Neuron (in vitro differentiated cells): ENCODE data around the gene MYO18A.

ENCODE experiments used
- H2AFZ ChIP-seq: one replicate; pipeline ENCODE4 v1.6.1; 2013; ENCODE audit warnings: low read depth, mild to moderate bottlenecking, inconsistent platforms, low read length, moderate library complexity
- H3K27me3 ChIP-seq: one replicate; pipeline ENCODE4 v1.6.1; 2013; ENCODE audit warnings: low read length; ENCODE audit not compliant: insufficient read depth
- H3K36me3 ChIP-seq: one replicate; pipeline ENCODE4 v1.6.1; 2013; ENCODE audit warnings: low read length; ENCODE audit not compliant: insufficient read depth
- H3K4me1 ChIP-seq: one replicate; pipeline ENCODE4 v1.6.1; 2013; ENCODE audit warnings: low read length; ENCODE audit not compliant: insufficient read depth
- H3K4me3 ChIP-seq: 2 replicates; pipeline ENCODE4 v1.5.1; 2013; ENCODE audit warnings: mild to moderate bottlenecking, low read length, moderate library complexity
- H3K9me3 ChIP-seq: one replicate; pipeline ENCODE4 v1.6.1; 2013; ENCODE audit warnings: low read length

MYO18A gene

DNA sequence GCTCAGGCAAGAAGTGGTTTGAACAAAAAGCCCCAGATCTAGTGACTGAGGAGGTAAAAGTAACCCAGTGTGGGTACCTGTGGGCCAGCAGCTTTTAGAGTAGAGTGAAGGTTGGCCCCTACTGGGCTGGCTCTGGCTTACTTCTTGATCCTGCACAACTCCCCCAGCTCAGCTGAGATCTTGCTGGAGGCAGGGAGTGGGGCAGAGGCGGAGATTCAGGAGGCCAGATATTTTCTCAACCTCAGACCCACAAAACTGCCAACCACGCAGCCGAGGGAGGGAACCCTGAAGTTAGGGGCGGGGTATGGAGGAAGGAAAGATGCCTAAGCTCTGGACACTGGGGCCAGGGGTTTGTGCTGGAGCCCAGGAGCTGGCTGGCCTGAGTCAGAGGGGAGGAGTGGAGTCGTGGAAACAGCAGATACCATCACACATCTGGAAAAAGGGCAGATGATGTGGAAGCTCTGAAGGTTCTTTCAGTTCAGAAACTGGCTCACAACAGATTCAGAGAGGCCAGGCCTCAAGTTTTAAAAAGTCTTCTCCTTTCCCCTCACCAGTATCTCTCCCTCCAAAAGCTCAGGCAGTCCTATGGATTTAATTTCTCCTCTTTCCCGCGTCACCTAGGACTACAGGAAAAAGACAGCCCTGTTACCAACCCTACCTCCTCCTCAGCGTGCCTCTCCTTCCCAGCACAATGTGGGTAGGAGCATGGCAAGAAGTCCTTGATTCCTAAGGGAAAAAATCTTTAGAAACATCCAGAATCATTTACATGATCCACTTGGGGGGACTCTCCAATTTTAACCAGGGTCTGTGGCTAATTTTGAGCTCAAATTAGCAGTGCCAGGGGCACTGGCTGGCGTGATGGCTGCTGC, 48.1 kb downstream of the MYO18A start:
- no peaks in the 10 kb centered on the region for H3K27me3 ChIP-seq
- H3K4me1 ChIP-seq, result peaks cover 6% of the 10 kb centered on the region
- no peaks in the 10 kb centered on the region for H3K36me3 ChIP-seq
- H3K4me3 ChIP-seq, result no peak overlapping the region
- no peaks in the 10 kb centered on the region for H3K9me3 ChIP-seq
- no peak overlapping the region for H2AFZ ChIP-seq

DNA sequence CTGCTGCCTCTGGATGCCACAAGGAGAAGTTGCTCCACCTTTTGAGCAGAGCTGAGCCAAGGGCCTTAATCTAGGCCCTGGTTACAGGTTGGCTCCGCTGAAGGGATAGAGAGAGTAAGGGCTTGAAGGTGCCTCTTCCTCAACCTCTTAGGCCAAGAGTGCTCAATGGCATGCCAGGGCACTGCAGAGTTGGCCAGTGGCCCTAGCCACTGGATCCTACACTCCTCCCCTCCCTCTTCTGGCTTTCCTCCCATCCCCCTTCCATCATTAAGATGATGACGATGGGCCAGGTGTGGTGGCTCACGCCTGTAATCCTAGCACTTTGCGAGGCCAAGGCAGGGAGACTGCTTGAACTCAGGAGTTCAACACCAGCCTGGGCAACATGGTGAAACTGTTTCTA, 50.5 kb downstream of the MYO18A start:
- Histone ChIP-seq H3K27me3 (no peaks in the 10 kb centered on the region), H2AFZ (no peak overlapping the region), H3K4me1 (peaks cover 6% of the 10 kb centered on the region), H3K36me3 (no peaks in the 10 kb centered on the region), H3K4me3 (no peak overlapping the region), H3K9me3 (no peaks in the 10 kb centered on the region)

DNA sequence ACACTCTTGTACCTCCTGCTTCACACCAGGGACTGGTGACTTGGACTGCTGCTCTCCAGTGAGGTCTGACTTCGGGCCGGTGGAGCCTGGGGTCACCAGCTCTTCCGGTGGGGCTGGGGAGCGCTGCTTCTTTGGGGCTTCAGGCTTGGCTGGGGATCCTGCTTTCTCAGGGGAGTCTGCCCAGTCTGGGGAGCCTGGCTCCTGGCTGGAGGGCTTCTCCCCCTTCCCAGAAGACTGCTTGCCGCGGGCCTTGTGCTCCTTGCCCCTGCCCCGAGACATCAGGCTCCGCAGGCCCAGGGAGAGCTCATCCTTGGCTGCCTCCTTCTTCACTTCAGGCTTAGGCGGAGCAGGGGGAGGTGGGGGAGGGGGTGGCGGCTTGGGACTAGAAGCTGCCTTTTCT, 52.4 kb downstream of the MYO18A start:
- H3K4me1 ChIP-seq, result no peaks in the 10 kb centered on the region
- no peaks in the 10 kb centered on the region for H3K27me3 ChIP-seq
- no peak overlapping the region for H2AFZ ChIP-seq
- no peaks in the 10 kb centered on the region for H3K36me3 ChIP-seq
- no peaks in the 10 kb centered on the region for H3K9me3 ChIP-seq
- no peak overlapping the region for H3K4me3 ChIP-seq

DNA sequence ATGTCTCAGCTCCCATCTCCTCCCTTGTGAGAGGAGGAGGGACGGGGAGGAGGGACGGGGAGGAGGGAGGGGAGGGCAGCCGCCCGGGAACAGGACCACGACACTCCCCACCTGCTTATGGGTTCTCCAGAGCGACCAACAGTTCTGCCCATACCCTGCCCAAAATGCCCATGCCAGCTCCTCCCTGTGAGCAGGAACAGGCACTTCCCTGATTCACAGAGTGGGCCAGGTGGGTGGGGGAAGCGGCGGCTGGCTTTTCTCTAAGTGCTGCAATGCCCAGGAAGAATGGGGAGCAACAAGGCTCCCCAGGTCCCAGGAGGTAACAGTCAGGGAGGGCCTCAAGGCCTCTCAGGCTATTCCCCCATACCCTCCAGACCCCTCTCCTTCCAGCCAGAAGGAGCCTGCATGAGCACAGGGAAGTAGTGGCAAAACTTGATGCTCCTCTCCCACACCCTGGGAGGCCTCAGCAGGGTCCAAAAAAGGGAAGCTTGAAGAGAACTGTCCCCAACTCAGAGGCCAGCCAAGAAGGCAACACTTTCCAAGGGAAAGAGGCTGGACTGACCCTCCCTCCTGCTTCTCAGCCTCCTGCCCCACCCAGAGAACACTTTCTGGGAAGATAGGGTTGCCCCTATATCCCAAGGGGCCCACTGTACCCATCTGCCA, 53.8 kb downstream of the MYO18A start:
- Histone ChIP-seq H3K4me1 (no peaks in the 10 kb centered on the region), H3K4me3 (no peak overlapping the region), H3K27me3 (no peaks in the 10 kb centered on the region), H2AFZ (no peak overlapping the region), H3K9me3 (no peaks in the 10 kb centered on the region), H3K36me3 (peaks cover 3% of the 10 kb centered on the region)

DNA sequence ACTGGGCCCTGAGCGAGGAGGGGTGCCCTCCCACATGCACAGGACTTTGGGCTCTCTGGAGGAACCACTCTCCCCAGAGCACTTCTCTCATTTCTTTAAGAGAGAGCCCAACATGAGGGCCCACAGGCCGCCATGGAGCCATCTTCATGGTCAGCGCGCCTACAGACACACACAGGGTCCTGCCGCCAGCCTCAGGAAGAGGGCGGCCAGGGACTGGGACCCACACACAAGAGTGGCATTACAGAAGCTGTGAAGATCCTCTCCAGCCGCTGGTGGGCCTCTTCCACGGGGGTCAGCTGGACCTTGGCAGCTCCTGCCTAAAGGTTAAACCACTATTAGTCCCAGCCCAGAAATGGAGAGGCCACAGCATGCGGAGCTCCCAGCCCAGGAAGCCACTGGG, 54.5 kb downstream of the MYO18A start:
- Histone ChIP-seq H3K27me3 (no peaks in the 10 kb centered on the region), H3K36me3 (peaks cover 11% of the 10 kb centered on the region), H3K4me3 (no peak overlapping the region), H3K4me1 (no peaks in the 10 kb centered on the region), H2AFZ (no peak overlapping the region), H3K9me3 (no peaks in the 10 kb centered on the region)

DNA sequence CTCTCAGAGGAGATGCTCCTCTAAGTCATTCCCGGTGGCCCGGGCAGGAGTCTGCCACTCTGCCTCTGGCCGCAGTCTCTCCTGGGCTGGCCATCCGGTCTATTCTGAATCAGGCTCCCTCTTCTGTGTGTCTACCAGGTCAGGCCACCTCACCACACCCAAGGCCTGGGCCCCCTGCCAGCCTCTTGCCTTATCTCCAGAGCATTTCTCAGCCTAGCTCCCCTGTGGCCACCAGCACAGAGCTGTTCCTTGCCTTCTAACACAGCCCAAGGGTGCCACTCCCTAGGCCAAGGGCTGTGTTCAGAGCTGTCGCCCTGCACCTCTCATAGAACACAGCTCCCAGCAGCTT, 55.3 kb downstream of the MYO18A start:
- Histone ChIP-seq H3K4me1 (no peaks in the 10 kb centered on the region), H2AFZ (no peak overlapping the region), H3K4me3 (no peak overlapping the region), H3K36me3 (peaks cover 17% of the 10 kb centered on the region), H3K9me3 (no peaks in the 10 kb centered on the region), H3K27me3 (no peaks in the 10 kb centered on the region)

DNA sequence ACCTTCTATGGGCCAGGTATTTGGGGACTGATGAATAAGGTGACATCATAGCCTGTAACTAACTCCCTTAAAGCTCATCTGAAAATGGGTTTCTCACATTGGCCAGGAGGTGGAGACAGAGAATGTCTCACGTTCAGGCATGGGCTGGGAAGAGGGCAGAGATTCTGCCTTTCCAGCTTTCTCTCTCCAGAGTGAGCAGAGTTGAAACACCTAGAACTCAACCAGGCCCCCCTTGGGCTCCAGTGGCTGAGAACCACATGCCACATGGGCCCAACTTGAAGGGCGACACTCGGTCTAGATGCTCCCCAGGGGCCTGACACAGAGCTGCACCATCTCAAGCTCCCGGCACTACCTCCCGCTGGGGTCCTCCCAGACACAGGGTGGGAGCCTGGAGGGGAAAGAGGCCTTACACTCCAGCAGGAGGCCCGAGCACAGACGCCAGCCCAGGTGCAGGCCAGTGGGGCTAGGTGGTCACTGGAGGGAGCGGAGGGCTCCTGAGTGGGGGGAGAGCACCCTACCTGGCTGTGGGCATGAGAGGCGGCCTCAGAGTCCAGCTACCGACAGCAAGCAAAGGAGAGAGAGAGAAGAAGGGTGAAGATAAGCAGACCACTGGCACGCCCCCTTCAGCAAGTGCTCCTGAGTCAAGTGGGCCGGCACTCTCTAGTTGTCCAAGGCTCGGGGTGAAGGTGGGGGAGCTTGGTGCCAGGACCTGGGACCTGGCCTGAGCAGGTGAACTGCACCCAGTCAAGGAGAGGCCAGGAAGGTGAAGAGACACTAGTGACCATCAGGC, 55.9 kb downstream of the MYO18A start:
- H3K36me3 ChIP-seq, result peaks cover 19% of the 10 kb centered on the region
- no peak overlapping the region for H3K4me3 ChIP-seq
- H2AFZ ChIP-seq, result no peak overlapping the region
- H3K9me3 ChIP-seq, result no peaks in the 10 kb centered on the region
- H3K27me3 ChIP-seq, result no peaks in the 10 kb centered on the region
- H3K4me1 ChIP-seq, result no peaks in the 10 kb centered on the region

DNA sequence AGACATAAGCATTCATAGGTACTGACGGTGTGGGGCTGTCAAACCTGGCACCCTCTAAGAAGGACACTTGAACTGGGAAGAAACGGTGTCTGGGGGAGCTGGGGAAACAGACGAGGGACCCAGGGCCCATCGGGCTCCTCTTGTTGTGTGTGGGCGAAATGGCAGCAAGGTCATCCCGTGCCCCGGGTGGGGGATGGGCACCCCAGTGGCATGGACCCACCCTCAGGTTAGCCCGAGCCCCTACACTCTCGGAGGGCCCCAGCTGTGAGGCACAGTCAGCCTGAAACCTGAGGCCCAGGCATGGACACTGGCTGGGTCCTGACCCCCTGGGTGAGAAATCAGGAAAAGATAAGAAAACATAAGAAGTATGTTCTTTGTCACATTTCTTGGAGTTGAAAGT, 57.1 kb downstream of the MYO18A start:
- Histone ChIP-seq H3K36me3 (peaks cover 19% of the 10 kb centered on the region), H3K4me1 (no peaks in the 10 kb centered on the region), H3K27me3 (no peaks in the 10 kb centered on the region), H2AFZ (no peak overlapping the region), H3K9me3 (no peaks in the 10 kb centered on the region), H3K4me3 (no peak overlapping the region)

DNA sequence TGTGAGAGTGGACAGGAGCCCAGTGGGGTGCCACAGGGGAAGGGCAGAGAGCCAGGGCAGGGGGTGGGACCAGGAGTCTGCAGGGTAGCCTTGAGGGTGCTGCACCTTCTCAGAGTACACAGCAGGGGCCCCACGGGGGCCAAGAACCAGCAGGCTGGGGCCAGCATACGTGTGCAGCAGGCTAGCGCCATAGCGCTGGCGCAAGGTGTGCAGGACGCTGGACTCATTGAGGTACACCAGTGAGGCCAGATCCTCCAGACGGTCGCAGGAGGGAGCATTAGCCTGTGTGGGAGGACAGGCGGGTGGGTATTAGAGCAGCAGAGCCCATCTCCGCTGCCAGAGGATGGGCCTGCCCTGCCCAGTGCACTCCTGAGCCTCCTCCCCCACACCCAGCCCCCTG, 58.8 kb downstream of the MYO18A start:
- H2AFZ ChIP-seq, result no peak overlapping the region
- H3K4me3 ChIP-seq, result no peak overlapping the region

DNA sequence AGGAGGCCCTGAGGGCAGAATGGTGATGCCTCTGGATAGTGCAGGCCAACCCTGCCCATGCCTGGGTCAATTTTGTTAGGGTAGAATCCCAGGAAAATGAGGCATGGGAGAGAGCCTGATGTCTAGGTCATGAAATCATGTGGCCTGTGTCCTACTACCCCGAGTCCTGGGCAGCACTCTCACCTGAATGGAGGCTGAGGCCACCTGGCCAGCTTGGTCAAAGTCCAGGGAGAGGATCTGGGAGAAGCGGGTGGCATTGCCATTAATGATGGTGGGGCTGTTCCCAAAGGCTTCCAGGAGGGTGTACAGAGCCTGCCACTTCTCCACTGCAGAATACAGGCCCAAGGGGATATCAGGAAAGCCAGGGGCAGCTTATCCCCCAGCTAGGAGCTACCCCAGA, 59.8 kb downstream of the MYO18A start:
- H2AFZ ChIP-seq, result no peak overlapping the region

More for the DNA sequence above, 58.8 kb downstream of the MYO18A start:
- H3K27me3 ChIP-seq, result no peaks in the 10 kb centered on the region
- no peaks in the 10 kb centered on the region for H3K9me3 ChIP-seq
- H3K36me3 ChIP-seq, result peaks cover 19% of the 10 kb centered on the region
- no peaks in the 10 kb centered on the region for H3K4me1 ChIP-seq

DNA sequence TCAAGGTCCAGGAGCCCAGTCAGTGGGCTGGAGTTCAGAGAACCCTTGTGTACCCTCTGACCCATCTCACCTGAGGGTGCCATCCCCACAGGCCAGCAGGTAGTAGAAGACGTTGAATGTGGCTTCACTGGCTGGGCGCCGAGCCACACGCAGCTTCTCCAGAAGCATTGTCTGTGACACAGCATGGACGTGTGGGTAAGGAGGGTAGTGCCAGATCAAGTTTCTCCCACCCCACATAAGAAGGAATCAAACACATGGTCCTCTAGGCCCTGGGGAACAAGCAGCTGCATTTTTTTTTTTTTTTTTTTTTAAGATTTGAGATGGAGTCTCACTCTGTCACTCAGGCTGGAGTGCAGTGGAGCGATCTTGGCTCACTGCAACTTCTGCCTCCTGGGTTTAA, 60.9 kb downstream of the MYO18A start:
- Histone ChIP-seq H2AFZ (no peak overlapping the region), H3K36me3 (peaks cover 19% of the 10 kb centered on the region), H3K9me3 (no peaks in the 10 kb centered on the region)

More for the DNA sequence above, 59.8 kb downstream of the MYO18A start:
- no peak overlapping the region for H3K4me3 ChIP-seq
- no peaks in the 10 kb centered on the region for H3K9me3 ChIP-seq
- no peaks in the 10 kb centered on the region for H3K4me1 ChIP-seq
- H3K36me3 ChIP-seq, result peaks cover 19% of the 10 kb centered on the region
- no peaks in the 10 kb centered on the region for H3K27me3 ChIP-seq

DNA sequence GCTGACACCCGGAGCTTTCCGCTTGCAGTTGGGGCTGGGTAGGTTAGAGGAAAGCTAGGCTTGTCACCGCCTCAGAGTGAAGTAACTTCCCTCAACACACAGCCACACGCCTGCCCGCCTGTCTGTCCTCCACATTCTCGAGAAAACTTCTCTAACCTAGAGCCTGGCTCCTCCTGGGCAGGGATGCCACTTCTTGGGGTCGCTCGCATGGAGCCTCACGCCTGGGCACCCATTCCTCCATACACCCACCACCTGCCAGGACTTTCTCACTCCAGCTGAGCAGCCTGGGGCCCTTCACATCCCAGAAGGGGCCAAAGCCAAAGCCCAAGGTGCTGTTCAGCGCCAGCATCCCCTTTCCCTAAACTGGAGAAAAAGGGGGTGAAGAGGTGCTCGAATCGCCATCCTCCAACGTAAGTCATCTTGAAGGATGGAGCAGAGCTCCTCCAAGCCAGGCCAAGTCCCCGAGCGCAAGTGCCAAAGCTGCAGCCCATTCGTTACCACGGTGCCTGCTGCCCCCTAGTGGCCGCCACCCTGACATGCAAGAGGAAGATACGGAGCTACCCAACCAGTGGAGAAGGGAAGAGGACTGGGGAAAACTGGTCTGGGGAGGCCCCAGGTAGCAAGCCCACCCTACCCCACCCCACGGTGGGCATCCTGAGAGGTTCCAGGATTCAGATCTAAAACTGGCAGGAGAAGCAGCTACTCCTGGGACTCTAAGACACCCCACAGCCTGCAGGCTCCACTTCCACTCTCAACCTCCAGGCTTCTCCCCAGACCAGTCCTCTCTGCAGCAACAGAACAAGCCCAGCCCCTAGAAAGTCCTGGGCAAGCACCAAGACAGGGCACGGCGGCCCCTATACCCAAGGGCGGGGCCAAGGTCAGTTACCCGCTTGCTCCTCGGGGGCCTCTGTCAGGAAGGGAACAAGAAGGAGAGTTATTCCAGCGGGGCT, 63.1 kb downstream of the MYO18A start:
- Histone ChIP-seq H2AFZ (no peak overlapping the region), H3K4me3 (no peak overlapping the region), H3K9me3 (no peaks in the 10 kb centered on the region), H3K36me3 (peaks cover 19% of the 10 kb centered on the region), H3K4me1 (no peaks in the 10 kb centered on the region), H3K27me3 (no peaks in the 10 kb centered on the region)

More for the DNA sequence above, 60.9 kb downstream of the MYO18A start:
- no peaks in the 10 kb centered on the region for H3K27me3 ChIP-seq
- no peaks in the 10 kb centered on the region for H3K4me1 ChIP-seq
- H3K4me3 ChIP-seq, result no peak overlapping the region
